GM19467 (cell line): ENCODE data around the gene HLA-DRA.

Experiments
- ATAC-seq: cut with Tn5 transposase; IDR thresholded peaks from one replicate; pipeline ENCODE4 v1.9.1; 2021; ENCODE audit warnings: mild to moderate bottlenecking, moderate library complexity; ENCODE audit not compliant: unreplicated experiment

The HLA-DRA gene

DNA sequence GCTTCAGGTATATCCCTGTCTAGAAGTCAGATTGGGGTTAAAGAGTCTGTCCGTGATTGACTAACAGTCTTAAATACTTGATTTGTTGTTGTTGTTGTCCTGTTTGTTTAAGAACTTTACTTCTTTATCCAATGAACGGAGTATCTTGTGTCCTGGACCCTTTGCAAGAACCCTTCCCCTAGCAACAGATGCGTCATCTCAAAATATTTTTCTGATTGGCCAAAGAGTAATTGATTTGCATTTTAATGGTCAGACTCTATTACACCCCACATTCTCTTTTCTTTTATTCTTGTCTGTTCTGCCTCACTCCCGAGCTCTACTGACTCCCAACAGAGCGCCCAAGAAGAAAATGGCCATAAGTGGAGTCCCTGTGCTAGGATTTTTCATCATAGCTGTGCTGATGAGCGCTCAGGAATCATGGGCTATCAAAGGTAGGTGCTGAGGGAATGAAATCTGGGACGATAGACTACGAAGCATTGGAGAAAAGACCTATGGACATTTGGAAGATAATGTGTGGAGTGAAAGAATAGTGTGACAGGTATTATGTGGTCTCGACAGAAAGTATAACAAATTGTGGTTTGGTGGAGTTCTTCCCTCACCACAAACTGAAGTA is at the start of gene HLA-DRA:
TSS of gene HLA-DRA (plus strand) at position 286 of the 613 bp plus-strand sequence. CDS start at position 350, 64 bp downstream.
- ATAC-seq: no peak

DNA sequence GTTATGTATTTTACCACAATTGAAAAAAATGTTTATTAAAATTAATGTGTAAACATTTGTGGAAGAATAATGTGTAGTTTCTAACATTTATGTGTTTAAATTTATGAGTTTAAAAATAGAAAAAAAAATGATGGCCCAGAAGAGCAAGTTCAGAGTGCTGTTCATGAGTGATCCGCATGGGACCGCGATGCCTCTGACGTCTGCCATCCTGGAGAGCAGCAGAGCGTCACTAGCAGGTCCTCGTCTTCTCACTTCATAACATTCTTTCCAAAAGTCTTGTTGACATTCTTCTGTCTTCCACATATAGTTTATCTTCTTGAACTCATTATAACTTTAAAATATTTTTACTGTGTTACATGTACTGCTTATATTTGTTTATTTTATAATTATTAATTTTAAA is 48.2 kb upstream of the HLA-DRA start:
- no peak for ATAC-seq

GRCh38 chr6:32393665-32394420 is 45.8 kb upstream of the HLA-DRA start:
- no peak for ATAC-seq

GRCh38 chr6:32396028-32396427 is 43.7 kb upstream of the HLA-DRA start:
- ATAC-seq: no peak

- ATAC-seq: peak; percentile 72
Observed at GRCh38 chr6:32397252-32397920, 42.3 kb upstream of the HLA-DRA start.

GRCh38 chr6:32401284-32401963 is 38.3 kb upstream of the HLA-DRA start:
- ATAC-seq: no peak

GRCh38 chr6:32402812-32403211 is 36.9 kb upstream of the HLA-DRA start:
- no peak for ATAC-seq

GRCh38 chr6:32405656-32406055 is 34.0 kb upstream of the HLA-DRA start:
- ATAC-seq: no peak

- no peak for ATAC-seq
Observed at GRCh38 chr6:32406197-32406596, 33.5 kb upstream of the HLA-DRA start.

DNA sequence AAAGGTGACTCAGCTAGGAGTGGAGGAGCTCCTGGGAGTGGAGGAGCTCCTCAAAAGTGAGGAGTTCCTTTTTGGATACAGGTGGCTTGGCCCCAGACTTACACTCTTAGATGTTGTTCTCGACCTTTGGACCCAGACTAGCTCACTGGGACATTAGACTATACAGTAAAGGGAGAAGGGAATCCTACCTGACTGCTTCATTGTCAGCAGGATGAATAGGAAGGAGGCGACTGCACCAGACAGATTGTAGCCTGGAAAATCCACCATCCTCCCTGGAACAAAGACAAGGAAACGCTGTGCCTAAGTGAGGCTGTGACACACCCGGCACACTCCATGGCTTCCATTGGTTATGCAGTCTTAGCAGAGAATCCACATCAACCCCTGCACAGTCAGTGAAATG is 32.8 kb upstream of the HLA-DRA start, which contains the start of gene BTNL2:
TSS of gene BTNL2 (minus strand) at position 325 of the 400 bp plus-strand sequence. CDS start at position 267, 58 bp downstream.
- no peak for ATAC-seq

GRCh38 chr6:32410906-32411305 is 28.8 kb upstream of the HLA-DRA start:
- no peak for ATAC-seq

GRCh38 chr6:32411566-32412327 is 27.9 kb upstream of the HLA-DRA start:
- ATAC-seq: no peak

- ATAC-seq: no peak
Observed at GRCh38 chr6:32413427-32414047, 26.1 kb upstream of the HLA-DRA start.

DNA sequence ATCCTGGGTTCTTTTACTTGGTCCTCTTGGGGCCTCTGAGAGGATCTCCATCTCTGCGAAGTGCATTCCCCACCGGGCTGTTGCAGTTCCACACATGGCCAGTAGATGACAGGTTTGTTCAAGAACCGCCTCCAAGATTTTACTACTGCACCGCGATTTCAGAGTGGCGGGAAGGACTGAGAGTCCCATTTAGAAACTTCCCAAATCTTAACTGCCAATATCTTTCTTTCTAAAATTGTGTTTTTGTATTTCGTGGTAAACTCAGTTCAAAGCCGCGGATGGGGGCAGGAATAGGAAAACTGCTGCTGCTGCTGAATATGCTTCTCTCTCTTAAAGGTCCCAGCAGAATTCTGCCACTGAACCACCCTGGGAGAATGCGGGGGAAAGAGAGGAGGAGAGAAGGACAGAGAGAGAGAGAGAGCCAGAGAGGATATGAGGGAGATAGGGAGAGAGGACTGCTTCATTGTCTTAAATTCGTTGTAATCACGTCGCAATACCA is 24.1 kb upstream of the HLA-DRA start:
- no peak for ATAC-seq

DNA sequence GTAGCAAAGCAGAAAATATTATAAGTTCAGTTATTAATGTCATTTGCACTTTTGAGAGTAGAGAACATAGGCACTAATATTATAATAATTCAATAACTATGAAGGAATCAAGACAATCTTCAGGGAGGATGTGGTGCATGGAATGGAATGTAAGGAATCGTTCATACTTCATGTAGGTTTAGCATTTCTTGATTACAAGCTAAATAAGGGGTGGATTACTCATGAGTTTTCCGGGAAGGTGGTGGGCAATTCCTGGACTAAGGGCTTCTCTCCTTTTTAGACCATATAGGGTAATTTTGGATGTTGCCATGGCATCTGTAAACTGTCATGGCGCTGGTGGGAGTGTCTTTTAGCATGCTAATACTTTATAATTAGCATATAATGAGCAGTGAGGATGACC is 23.7 kb upstream of the HLA-DRA start:
- no peak for ATAC-seq

GRCh38 chr6:32424589-32425300 is 14.9 kb upstream of the HLA-DRA start:
- no peak for ATAC-seq

GRCh38 chr6:32426338-32426737 is 13.3 kb upstream of the HLA-DRA start:
- no peak for ATAC-seq

GRCh38 chr6:32427218-32427617 is 12.5 kb upstream of the HLA-DRA start:
- ATAC-seq: no peak

DNA sequence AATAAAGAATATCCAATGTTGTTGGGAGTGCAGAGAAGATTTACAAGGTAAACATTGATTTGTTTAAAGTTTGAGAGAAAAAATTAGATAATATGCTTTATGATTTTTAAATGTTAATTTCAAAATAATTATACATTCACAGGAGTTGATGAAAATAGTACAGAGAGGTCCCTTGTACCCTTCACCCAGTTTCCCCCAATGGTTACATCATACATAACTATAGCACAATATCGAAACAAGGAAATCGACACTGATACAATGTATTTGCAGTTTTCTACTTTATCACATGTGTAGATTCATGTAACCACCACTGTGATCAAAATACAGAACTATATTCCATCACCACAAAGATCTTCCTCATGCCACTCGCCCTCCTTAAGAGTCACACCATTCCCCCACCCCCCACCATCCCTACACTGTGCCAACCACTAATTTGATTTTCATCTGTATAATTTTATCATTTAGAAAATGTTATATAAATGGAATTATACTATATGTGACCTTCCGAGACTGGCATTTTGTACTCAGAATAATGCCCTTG is 11.7 kb upstream of the HLA-DRA start:
- ATAC-seq: no peak
